Measurements from ENCODE around the gene TMEM87A. TPM values are rescaled to one million over a fixed set of nuclear protein-coding genes. Genes with fewer than 3 reads are reported as not detected.

The TMEM87A gene
- total and polyA plus RNA-seq, 2 of the 8 experiments (the other 6 are each of a cell fraction or from before 2014, with no cell fraction given), result 15.2 to 33.1 TPM

- H2BK5ac ChIP-seq (ENCODE audit: low read depth, low read length), result no peak overlapping the region
- H3K18ac ChIP-seq (ENCODE audit: extremely low read depth, low read length), result no peak overlapping the region
- DNase-seq (ENCODE audit: low read depth in 1 of 2, low spot score in 2 of 2) (no peak), FAIRE-seq (no peak)
- no peaks in the 10 kb centered on the region for H3K27me3 ChIP-seq (replicated peaks in 1 of 4; ENCODE audit: control insufficient read depth in 3 of 4, extremely low read depth in 1 of 4, insufficient read depth in 3 of 4, low read length in 3 of 4)
- no peak overlapping the region for H2BK12ac ChIP-seq (ENCODE audit: low read depth, low read length)
- H3K56ac ChIP-seq (replicated peaks; ENCODE audit: insufficient read length, low read depth, low read length), result no peak overlapping the region
- H4K8ac ChIP-seq (ENCODE audit: extremely low read depth, insufficient read depth, low read length), result no peak overlapping the region
- no peak overlapping the region for H4K5ac ChIP-seq (ENCODE audit: insufficient read length, low read depth, low read length)
- H3K4me3 ChIP-seq (ENCODE audit: extremely low read depth in 1 of 4, insufficient read depth in 2 of 4, low read depth in 3 of 4, low read length in 4 of 4), result no peak overlapping the region
- H4K91ac ChIP-seq (replicated peaks; ENCODE audit: insufficient read length, low read length), result no peak overlapping the region
- H2BK15ac ChIP-seq (ENCODE audit: low read length), result no peak overlapping the region
- no peak overlapping the region for H3K14ac ChIP-seq (ENCODE audit: insufficient read length)
- H3K79me1 ChIP-seq (ENCODE audit: low read depth, low read length), result no peaks in the 10 kb centered on the region
- no peaks in the 10 kb centered on the region for H3K79me2 ChIP-seq (ENCODE audit: control insufficient read depth in 1 of 2, insufficient read depth in 2 of 2, low read length in 2 of 2)
- H4K20me1 ChIP-seq (replicated peaks in 1 of 2; ENCODE audit: control insufficient read depth in 1 of 2, insufficient read depth in 2 of 2, low read length in 2 of 2), result no peaks in the 10 kb centered on the region
- no peak overlapping the region for H2BK20ac ChIP-seq (ENCODE audit: low read length)
- H3K27ac ChIP-seq (ENCODE audit: low read depth, low read length), result no peak overlapping the region
- TF ChIP-seq ATF3 (IDR thresholded peaks at IDR 0.05; ENCODE audit: insufficient read depth, low read depth, low read length), result no peak
- no peak for TF ChIP-seq MAFK (IDR thresholded peaks at IDR 0.05; ENCODE audit: low read depth, low read length)
- TF ChIP-seq TEAD4 (IDR thresholded peaks at IDR 0.05; ENCODE audit: low read depth, low read length), result no peak
- TF ChIP-seq EP300 (IDR thresholded peaks at IDR 0.05; ENCODE audit: borderline replicate concordance in 1 of 2, low read depth in 2 of 2, low read length in 2 of 2), result no peak
- no peak for TF ChIP-seq POLR2A (IDR thresholded peaks at IDR 0.05; ENCODE audit: control extremely low read depth in 1 of 2, low read depth in 2 of 2, low read length in 2 of 2)
- no peak for TF ChIP-seq TAF7 (optimal IDR thresholded peaks at IDR 0.05; ENCODE audit: borderline replicate concordance, low read depth, low read length)
- no peak for TF ChIP-seq CEBPB (IDR thresholded peaks at IDR 0.05; ENCODE audit: low read depth, low read length)
- no peak for TF ChIP-seq KDM4A (IDR thresholded peaks at IDR 0.05; ENCODE audit: low read depth, low read length, severe bottlenecking)
- TF ChIP-seq SIN3A (conservative IDR thresholded peaks at IDR 0.05 in 1 of 2, IDR thresholded peaks at IDR 0.05 in 1 of 2; ENCODE audit: low read depth in 1 of 2, low read length in 2 of 2), result no peak
- no peak for TF ChIP-seq NRF1 (IDR thresholded peaks at IDR 0.05; ENCODE audit: low read depth, low read length)
- no peak for TF ChIP-seq SRF (IDR thresholded peaks at IDR 0.05; ENCODE audit: low read depth, low read length)
- TF ChIP-seq CHD1 (IDR thresholded peaks at IDR 0.05; ENCODE audit: low read depth, low read length), result no peak
- no peak for TF ChIP-seq ASH2L (IDR thresholded peaks at IDR 0.05; ENCODE audit: low read length)
- ChIA-PET POLR2A (ENCODE audit: partially characterized antibody) (interaction anchor here (0.7 to 1.7 kb wide), 3 partner anchors 8 to 13 kb away, joined by 3 to 9 read pairs (median 4); partner anchors contain the start of genes GANC and TMEM87A), CTCF (ENCODE audit: partially characterized antibody) (interaction anchor here (2.2 kb wide), 1 partner anchor 103 kb away, joined by 7 read pairs; no protein-coding TSS in a partner anchor)
- H2AFZ ChIP-seq (ENCODE audit: low read length), result no peak overlapping the region
- no peak overlapping the region for H3K4me2 ChIP-seq (ENCODE audit: insufficient read depth in 1 of 2, low read depth in 2 of 2, low read length in 2 of 2)
- H3K9me3 ChIP-seq (ENCODE audit: insufficient read depth in 2 of 2, low read depth in 1 of 2, low read length in 1 of 2), result no peaks in the 10 kb centered on the region
- H3K23ac ChIP-seq (ENCODE audit: insufficient read length), result no peak overlapping the region
- peaks cover 0 to 3% (median 3%) of the 10 kb centered on the region in 4 experiments; a peak in 3 of 8 replicates for H3K36me3 ChIP-seq (ENCODE audit: control insufficient read depth in 2 of 4, insufficient read depth in 4 of 4, low read length in 3 of 4)
- H3K4ac ChIP-seq (replicated peaks; ENCODE audit: insufficient read length, low read depth, low read length), result no peak overlapping the region
- H2BK120ac ChIP-seq (replicated peaks; ENCODE audit: low read depth, low read length), result no peak overlapping the region
- no peaks in the 10 kb centered on the region for H3K23me2 ChIP-seq (ENCODE audit: low read depth, low read length)
- H2AK5ac ChIP-seq (ENCODE audit: low read depth, low read length), result no peak overlapping the region
- H3K4me1 ChIP-seq (replicated peaks in 1 of 4; ENCODE audit: control insufficient read depth in 3 of 4, insufficient read depth in 4 of 4, low read length in 3 of 4), result no peaks in the 10 kb centered on the region
- no peak overlapping the region for H3K9ac ChIP-seq (replicated peaks in 1 of 4; ENCODE audit: extremely low read depth in 1 of 4, low read depth in 3 of 4, low read length in 3 of 4)
These were observed 9.1 kb upstream of the TMEM87A start for GRCh38 chr15:42282344-42282743.
